ENCODE results near the gene DNAJB5. TPM values are rescaled to one million over a fixed set of nuclear protein-coding genes. Genes with fewer than 3 reads are reported as not detected.

Gene DNAJB5
- total RNA-seq, 1 experiment from 2014 or later, result 13.0 TPM

- Histone ChIP-seq H3K4me3 (ENCODE audit: low read depth, low read length, poor library complexity, severe bottlenecking) (no peak overlapping the region), H3K27ac (ENCODE audit: low read depth, low read length, poor library complexity, severe bottlenecking) (no peak overlapping the region), H3K9me3 (ENCODE audit: low read depth, low read length, poor library complexity, severe bottlenecking) (no peaks in the 10 kb centered on the region), H3K4me1 (ENCODE audit: insufficient read depth, low read length, poor library complexity, severe bottlenecking) (no peaks in the 10 kb centered on the region), H3K27me3 (replicated peaks; ENCODE audit: insufficient read depth, low read depth, low read length, poor library complexity) (no peaks in the 10 kb centered on the region), H3K36me3 (ENCODE audit: insufficient read depth, low read length, poor library complexity, severe bottlenecking) (peaks cover 10% of the 10 kb centered on the region)
- CTCF ChIA-PET, result no interaction called here
- intact Hi-C loops (cut with micrococcal nuclease; ENCODE audit: unreplicated experiment), result no loop called here
- BruUV-seq (replicated peaks), result no TSS peak
- POLR2A ChIA-PET (ENCODE audit: low non-redundant PET), result no interaction called here
- TF ChIP-seq EZH2 (IDR thresholded peaks at IDR 0.05; ENCODE audit: borderline replicate concordance, low read depth, low read length, poor library complexity, severe bottlenecking), result no peak
- TF ChIP-seq CTCF (conservative IDR thresholded peaks at IDR 0.05; ENCODE audit: low read depth, low read length), result no peak
- DNase-seq (ENCODE audit: low spot score), result no peak
Measured at GRCh38 chr9:35000535-35001284, 11.2 kb downstream of the DNAJB5 start.

- POLR2A ChIA-PET (ENCODE audit: low non-redundant PET), result no interaction called here
Measured at GRCh38 chr9:35001285-35001677, 11.7 kb downstream of the DNAJB5 start.

GRCh38 chr9:35001803-35002502 is 12.4 kb downstream of the DNAJB5 start:
- no TSS peak for BruUV-seq (replicated peaks)
- POLR2A ChIA-PET (ENCODE audit: low non-redundant PET), result no interaction called here
- Histone ChIP-seq H3K27ac (ENCODE audit: low read depth, low read length, poor library complexity, severe bottlenecking) (no peak overlapping the region), H3K27me3 (replicated peaks; ENCODE audit: insufficient read depth, low read depth, low read length, poor library complexity) (no peaks in the 10 kb centered on the region), H3K4me1 (ENCODE audit: insufficient read depth, low read length, poor library complexity, severe bottlenecking) (no peaks in the 10 kb centered on the region), H3K36me3 (ENCODE audit: insufficient read depth, low read length, poor library complexity, severe bottlenecking) (peaks cover 8% of the 10 kb centered on the region), H3K4me3 (ENCODE audit: low read depth, low read length, poor library complexity, severe bottlenecking) (no peak overlapping the region), H3K9me3 (ENCODE audit: low read depth, low read length, poor library complexity, severe bottlenecking) (no peaks in the 10 kb centered on the region)
- DNase-seq (ENCODE audit: low spot score), result no peak
- no peak for TF ChIP-seq CTCF (conservative IDR thresholded peaks at IDR 0.05; ENCODE audit: low read depth, low read length)
- TF ChIP-seq EZH2 (IDR thresholded peaks at IDR 0.05; ENCODE audit: borderline replicate concordance, low read depth, low read length, poor library complexity, severe bottlenecking), result no peak
- CTCF ChIA-PET, result no interaction called here
- intact Hi-C loops (cut with micrococcal nuclease; ENCODE audit: unreplicated experiment), result no loop called here

More at GRCh38 chr9:35001285-35001677, 11.7 kb downstream of the DNAJB5 start:
- TF ChIP-seq EZH2 (IDR thresholded peaks at IDR 0.05; ENCODE audit: borderline replicate concordance, low read depth, low read length, poor library complexity, severe bottlenecking) (no peak), CTCF (conservative IDR thresholded peaks at IDR 0.05; ENCODE audit: low read depth, low read length) (no peak)
- no peaks in the 10 kb centered on the region for H3K27me3 ChIP-seq (replicated peaks; ENCODE audit: insufficient read depth, low read depth, low read length, poor library complexity)
- CTCF ChIA-PET, result no interaction called here
- intact Hi-C loops (cut with micrococcal nuclease; ENCODE audit: unreplicated experiment), result no loop called here
- no peak overlapping the region for H3K27ac ChIP-seq (ENCODE audit: low read depth, low read length, poor library complexity, severe bottlenecking)
- H3K9me3 ChIP-seq (ENCODE audit: low read depth, low read length, poor library complexity, severe bottlenecking), result no peaks in the 10 kb centered on the region
- BruUV-seq (replicated peaks), result no TSS peak
- H3K36me3 ChIP-seq (ENCODE audit: insufficient read depth, low read length, poor library complexity, severe bottlenecking), result peaks cover 10% of the 10 kb centered on the region
- H3K4me3 ChIP-seq (ENCODE audit: low read depth, low read length, poor library complexity, severe bottlenecking), result no peak overlapping the region
- H3K4me1 ChIP-seq (ENCODE audit: insufficient read depth, low read length, poor library complexity, severe bottlenecking), result no peaks in the 10 kb centered on the region
- no peak for DNase-seq (ENCODE audit: low spot score)
